HG03521 (cell line): ENCODE measurements around the gene IRF6.

Experiments
- ATAC-seq: cut with Tn5 transposase; IDR thresholded peaks from one replicate; pipeline ENCODE4 v1.9.1; 2021; ENCODE audit warnings: mild to moderate bottlenecking, moderate library complexity; ENCODE audit not compliant: unreplicated experiment

Gene IRF6

GRCh38 chr1:209736490-209737117 lies 69.3 kb downstream of the IRF6 start:
- no peak for ATAC-seq
